ENCODE data around the gene KIF23. TPM values are rescaled to one million over a fixed set of nuclear protein-coding genes. Genes with fewer than 3 reads are reported as not detected.

KIF23 gene
- total and polyA plus RNA-seq, 2 of the 4 experiments (the other 2 are of a cell fraction), result 37.7 to 56.1 TPM

DNA sequence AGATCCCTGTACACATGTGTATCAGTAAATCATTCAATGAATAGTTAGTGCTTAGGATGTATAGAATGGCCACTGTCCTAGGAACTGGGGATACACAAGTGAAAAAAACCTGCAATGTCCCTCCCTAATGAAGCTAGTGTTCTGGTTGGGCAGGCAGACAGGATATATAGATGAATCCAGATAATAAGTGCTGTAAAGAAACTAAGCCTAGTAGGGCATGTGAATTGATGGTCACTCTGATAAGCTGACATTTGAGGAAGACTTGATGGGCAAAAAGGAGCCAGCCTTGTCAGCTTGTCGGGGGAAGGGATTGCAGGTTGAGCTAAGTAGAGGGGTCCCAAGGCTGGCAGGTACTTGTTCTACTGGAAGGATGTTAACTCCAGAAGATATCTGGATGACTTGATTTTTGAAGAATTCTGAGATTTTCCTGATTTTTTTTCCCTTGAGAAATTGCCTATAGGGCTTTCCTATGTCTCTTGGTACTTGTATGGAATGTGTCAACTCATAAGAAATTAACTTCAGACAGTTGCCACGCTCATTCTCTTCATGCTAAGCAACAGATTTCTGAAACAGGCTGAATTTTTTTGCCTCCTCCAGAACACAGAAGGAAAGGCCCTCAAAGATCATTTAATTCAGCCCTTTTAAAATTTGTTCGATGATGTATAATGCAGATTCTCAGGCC lies 6.3 kb upstream of the KIF23 start:
- peaks cover 21% of the 10 kb centered on the region for H3K9me1 ChIP-seq (ENCODE audit: insufficient read depth, low read length)
- no peak overlapping the region for H2BK120ac ChIP-seq (ENCODE audit: low read depth, low read length)
- no peak overlapping the region for H3K27ac ChIP-seq (ENCODE audit: insufficient read depth, low read length)
- TF ChIP-seq MXI1 (IDR thresholded peaks at IDR 0.05; ENCODE audit: borderline replicate concordance, low read depth, low read length) (no peak), RAD21 (IDR thresholded peaks at IDR 0.05; ENCODE audit: low read length) (no peak), CEBPB (IDR thresholded peaks at IDR 0.05; ENCODE audit: low read depth, low read length) (no peak), POLR2A (IDR thresholded peaks at IDR 0.05; ENCODE audit: low read depth, low read length) (no peak)
- TF ChIP-seq, protein P1, sequence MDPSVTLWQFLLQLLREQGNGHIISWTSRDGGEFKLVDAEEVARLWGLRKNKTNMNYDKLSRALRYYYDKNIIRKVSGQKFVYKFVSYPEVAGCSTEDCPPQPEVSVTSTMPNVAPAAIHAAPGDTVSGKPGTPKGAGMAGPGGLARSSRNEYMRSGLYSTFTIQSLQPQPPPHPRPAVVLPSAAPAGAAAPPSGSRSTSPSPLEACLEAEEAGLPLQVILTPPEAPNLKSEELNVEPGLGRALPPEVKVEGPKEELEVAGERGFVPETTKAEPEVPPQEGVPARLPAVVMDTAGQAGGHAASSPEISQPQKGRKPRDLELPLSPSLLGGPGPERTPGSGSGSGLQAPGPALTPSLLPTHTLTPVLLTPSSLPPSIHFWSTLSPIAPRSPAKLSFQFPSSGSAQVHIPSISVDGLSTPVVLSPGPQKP (IDR thresholded peaks at IDR 0.05; ENCODE audit: borderline replicate concordance, low read depth, low read length), result no peak
- TF ChIP-seq, protein P2, sequence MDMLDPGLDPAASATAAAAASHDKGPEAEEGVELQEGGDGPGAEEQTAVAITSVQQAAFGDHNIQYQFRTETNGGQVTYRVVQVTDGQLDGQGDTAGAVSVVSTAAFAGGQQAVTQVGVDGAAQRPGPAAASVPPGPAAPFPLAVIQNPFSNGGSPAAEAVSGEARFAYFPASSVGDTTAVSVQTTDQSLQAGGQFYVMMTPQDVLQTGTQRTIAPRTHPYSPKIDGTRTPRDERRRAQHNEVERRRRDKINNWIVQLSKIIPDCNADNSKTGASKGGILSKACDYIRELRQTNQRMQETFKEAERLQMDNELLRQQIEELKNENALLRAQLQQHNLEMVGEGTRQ (IDR thresholded peaks at IDR 0.05; ENCODE audit: low read depth, low read length), result no peak
- no peak overlapping the region for H3K23ac ChIP-seq (ENCODE audit: low read depth, low read length)
- H2AK5ac ChIP-seq (ENCODE audit: low read depth, low read length), result no peak overlapping the region
- H2BK20ac ChIP-seq (ENCODE audit: low read depth, low read length), result no peak overlapping the region
- H2AK9ac ChIP-seq (replicated peaks; ENCODE audit: low read depth, low read length, poor library complexity), result no peak overlapping the region
- DNase-seq (no peak), ATAC-seq (ENCODE audit: low read depth) (no peak)
- no TSS peak for BruUV-seq (replicated peaks)
- in situ Hi-C loops (cut with MboI; ENCODE audit: low sequenced_read_pairs) (no loop called here), dilution Hi-C loops (cut with HindIII; ENCODE audit: low sequenced_read_pairs, unreplicated experiment) (no loop called here), intact Hi-C loops (cut with micrococcal nuclease) (no loop called here)
- no peak overlapping the region for H4K91ac ChIP-seq (ENCODE audit: insufficient read depth, low read depth, low read length)
- no peak overlapping the region for H3K14ac ChIP-seq (replicated peaks; ENCODE audit: low read depth, low read length)
- ChIA-PET POLR2A (ENCODE audit: unreplicated experiment) (no interaction called here), CTCF (no interaction called here)
- H4K20me1 ChIP-seq (ENCODE audit: insufficient read depth, low read length), result peaks cover 41% of the 10 kb centered on the region
- H3K18ac ChIP-seq (ENCODE audit: low read depth, low read length), result no peak overlapping the region
- H3K36me3 ChIP-seq (ENCODE audit: control insufficient read depth, insufficient read depth, low read length), result no peaks in the 10 kb centered on the region
- no peaks in the 10 kb centered on the region for H3K27me3 ChIP-seq (ENCODE audit: control insufficient read depth, insufficient read depth, low read length)
- H4K8ac ChIP-seq (ENCODE audit: low read depth in 2 of 2, low read length in 2 of 2), result no peak overlapping the region
- no peak overlapping the region for H3K4ac ChIP-seq (ENCODE audit: low read depth, low read length)
- no peak overlapping the region for H2BK5ac ChIP-seq (ENCODE audit: low read depth, low read length, poor library complexity, severe bottlenecking)
- no CpG with 5 or more reads among the region's 3 CpGs for WGBS, 2 experiments (ENCODE audit: extremely low coverage in 2 of 2, insufficient read length in 1 of 2)
- no peak overlapping the region for H3K9ac ChIP-seq (ENCODE audit: low read depth, low read length)
- H3K9me3 ChIP-seq (ENCODE audit: control insufficient read depth, insufficient read depth, low read length), result no peaks in the 10 kb centered on the region
- H3K4me2 ChIP-seq (ENCODE audit: low read depth, low read length), result no peak overlapping the region
- H3K56ac ChIP-seq (ENCODE audit: extremely low read depth, insufficient read depth, low read length), result no peak overlapping the region
- no peak overlapping the region for H2BK15ac ChIP-seq (ENCODE audit: low read depth, low read length)
- peaks cover 10% of the 10 kb centered on the region for H3K4me1 ChIP-seq (ENCODE audit: control insufficient read depth, insufficient read depth, low read length)
- no peak overlapping the region for H3K4me3 ChIP-seq (ENCODE audit: insufficient read depth, low read depth, low read length)
- no peak overlapping the region for H4K5ac ChIP-seq (ENCODE audit: low read depth, low read length)
- peaks cover 32 to 70% of the 10 kb centered on the region in 2 experiments for H3K79me1 ChIP-seq (ENCODE audit: low read depth in 1 of 2, low read length in 2 of 2)
- no peak overlapping the region for H2AFZ ChIP-seq (replicated peaks; ENCODE audit: low read length, poor library complexity)

Measured in IMR-90 (cell line).